Measurements from ENCODE around the gene DICER1.
"Not testable (repeated sequence)": the region's sequence is repeated elsewhere in the genome, so short reads cannot be mapped to it uniquely, and the experiment has no call there.

The DICER1 gene

DNA sequence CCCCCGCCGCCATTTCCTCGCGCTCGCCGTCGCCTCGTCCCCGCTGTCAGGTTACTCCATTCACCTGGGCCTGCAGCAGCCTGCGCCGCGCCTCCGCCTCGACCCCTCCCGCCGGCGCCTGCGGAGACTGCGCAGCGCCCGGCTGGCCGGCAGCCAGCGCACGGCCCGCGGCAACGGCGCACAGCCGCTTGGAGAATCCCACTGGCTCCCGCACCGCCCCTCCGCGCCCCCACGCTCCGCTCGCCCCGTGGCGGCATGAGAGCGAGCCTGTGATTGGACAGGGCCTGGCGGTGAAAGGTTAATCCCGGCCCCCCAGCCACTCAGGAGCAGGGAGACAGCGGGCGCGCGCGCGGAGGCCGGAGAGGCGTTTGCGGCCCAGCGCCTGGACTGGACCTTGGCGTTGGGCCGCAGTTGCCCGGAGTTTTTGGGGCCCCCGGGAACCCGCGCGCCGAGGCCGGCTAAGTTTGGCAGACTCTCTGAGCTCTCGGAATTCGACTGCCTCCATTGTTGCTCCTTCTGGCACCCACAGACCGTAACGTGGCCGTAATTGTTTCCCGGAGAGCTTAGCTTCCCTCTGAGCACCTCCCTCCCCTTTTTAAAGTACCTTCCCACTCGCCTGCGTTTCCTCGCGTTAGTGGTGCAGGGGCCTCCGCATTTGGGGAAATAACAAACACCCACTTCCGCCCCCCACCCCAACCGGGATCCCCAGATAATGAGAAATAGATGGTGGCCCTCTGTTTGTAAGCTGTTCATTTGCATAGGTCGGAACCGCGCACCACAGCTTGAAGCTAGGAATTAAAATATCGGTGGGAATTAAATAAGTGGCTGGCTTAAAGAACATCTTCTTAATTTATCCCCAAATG lies at the start of gene DICER1:
DICER1 (minus strand) TSS at position 203 of the 863 bp plus-strand sequence. CDS start 24,071 bp downstream, outside the sequence.
- DNase-seq (ENCODE audit: low spot score) = peak; percentile 95

DNA sequence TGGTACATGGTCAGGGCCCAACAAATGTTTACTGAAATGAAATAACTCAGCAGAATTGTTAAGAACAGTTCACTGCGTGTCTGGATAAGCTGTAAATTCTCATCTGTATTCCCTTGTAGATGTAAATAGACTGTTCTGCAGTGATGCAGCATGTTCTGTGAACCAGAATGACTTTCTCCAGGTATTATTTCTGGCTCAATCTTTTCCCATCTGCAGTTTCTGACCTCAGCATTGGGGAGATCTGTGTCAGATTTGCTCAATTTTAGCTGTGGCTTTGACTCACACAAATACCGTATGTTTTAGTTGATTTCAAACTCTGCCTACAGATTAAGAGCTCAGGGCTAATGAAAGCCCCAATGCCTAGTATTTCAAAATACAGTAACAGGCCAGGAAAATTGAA lies 49.2 kb upstream of the DICER1 start:
- no peak for DNase-seq (ENCODE audit: low spot score)

- DNase-seq (ENCODE audit: low spot score) = no peak
Observed at GRCh38 chr14:95204705-95205104, 47.4 kb upstream of the DICER1 start.

- DNase-seq (ENCODE audit: low spot score) = not testable (repeated sequence)
Observed at GRCh38 chr14:95201745-95202144, 44.4 kb upstream of the DICER1 start.

DNA sequence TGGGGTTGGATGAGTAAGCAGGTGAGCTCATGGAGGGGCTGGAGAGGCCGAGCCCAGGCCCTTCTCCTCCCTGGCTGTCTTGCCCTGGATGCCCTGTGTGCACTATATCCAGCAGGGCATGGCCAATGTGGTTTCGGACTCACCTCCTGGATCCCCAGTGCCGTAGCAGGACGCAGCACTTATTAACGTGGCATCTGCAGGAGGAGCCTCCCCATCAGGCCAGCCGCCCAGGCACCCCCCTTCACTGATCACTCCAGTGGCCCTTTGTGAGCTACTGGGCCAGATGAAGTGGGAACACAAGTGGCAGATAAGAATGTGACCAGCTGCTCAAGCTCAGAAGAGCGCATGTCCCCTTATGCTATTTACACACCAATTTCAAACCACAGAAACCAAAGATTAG lies 43.1 kb upstream of the DICER1 start:
- DNase-seq (ENCODE audit: low spot score) = no peak

DNA sequence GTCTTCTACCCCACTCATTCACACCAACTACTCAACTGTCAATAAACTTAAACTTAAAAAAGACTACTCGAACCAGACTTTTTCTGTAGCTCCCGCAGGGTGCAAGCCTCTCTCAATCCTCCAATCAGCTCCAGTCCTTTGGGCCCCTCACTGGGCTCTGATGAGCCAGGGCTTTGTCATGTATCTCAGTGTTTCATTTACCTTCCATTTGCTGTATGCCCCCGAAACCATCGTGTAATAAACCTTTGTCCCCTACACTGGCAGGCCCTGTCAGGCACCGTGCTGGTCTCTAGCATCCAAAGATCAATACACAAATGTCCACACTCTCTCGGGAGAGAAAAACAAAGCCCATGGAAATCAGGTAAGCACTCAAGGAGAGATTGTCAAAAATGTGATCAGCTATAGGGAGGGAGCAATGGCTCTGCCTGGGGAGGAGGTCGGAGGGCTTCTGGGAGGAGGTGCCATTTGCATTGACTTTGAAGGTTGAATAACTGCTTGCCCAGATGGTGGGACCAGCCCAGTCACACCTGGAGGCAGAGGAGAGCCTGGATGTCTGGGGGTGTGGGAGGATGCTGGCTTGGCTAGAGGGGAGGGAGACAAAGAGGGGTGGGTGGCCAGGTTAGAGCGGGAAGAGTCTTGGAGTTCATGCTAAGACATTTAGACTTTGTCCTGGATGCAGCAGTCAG lies 42.1 kb upstream of the DICER1 start:
- no peak for DNase-seq (ENCODE audit: low spot score)

GRCh38 chr14:95198320-95198719 lies 41.0 kb upstream of the DICER1 start:
- no peak for DNase-seq (ENCODE audit: low spot score)

GRCh38 chr14:95197551-95197950 lies 40.2 kb upstream of the DICER1 start:
- no peak for DNase-seq (ENCODE audit: low spot score)

DNA sequence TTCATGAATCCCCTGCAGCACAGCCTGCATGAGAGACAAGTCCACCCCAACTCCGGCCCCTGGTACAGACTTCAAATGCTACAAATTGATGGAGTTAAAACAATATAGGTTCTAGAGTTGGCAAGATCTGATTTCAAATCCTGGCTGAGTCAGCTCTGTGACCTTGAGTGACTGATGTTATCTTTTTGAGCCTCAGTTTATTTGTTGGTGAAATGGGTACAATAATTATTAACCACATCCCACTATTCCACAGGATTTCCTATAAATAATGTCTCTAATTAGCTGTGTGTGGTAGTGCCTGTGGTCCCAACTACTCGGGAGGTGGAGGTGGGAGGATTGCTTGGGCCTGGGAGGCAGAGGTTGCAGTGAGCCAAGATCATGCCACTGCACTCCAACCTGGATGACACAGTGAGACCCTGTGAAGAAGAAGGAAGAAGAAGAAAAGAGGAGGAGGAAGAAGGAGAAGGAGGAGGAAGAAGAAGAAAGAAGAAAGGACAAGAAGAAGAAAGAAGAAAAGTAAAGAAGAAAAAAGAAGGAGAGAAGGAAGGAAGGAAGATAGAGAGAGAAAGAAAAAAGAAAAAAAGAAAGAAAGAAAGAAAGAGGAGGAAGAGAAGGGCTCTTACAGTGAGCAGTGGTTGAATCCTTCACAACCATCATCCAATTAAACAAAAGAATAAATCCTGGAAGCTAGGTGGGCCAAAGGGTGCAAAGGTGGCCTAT lies 39.7 kb upstream of the DICER1 start:
- no peak for DNase-seq (ENCODE audit: low spot score)

- DNase-seq (ENCODE audit: low spot score) = peak; percentile 35
Observed at GRCh38 chr14:95196268-95196667, 38.9 kb upstream of the DICER1 start.

DNA sequence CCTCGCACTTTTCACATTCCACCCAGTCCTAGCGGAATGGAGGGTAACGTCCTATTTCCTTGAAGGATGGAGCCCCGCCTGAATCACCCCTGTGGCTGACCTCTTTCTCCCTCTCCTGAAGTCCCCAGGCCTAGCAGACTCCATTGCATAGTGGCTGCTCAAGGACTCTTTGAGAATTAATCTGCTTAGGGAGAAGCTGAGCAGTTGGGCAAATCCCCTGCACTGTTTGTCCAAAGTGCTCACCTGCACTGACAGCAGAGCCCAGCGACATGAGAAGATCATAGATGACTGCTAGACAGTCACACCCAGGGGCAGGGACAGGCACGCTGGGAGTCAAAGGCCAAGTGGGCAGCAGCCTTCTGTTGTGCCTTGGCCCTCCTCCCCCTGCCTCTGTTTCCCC lies 37.7 kb upstream of the DICER1 start:
- DNase-seq (ENCODE audit: low spot score) = no peak

DNA sequence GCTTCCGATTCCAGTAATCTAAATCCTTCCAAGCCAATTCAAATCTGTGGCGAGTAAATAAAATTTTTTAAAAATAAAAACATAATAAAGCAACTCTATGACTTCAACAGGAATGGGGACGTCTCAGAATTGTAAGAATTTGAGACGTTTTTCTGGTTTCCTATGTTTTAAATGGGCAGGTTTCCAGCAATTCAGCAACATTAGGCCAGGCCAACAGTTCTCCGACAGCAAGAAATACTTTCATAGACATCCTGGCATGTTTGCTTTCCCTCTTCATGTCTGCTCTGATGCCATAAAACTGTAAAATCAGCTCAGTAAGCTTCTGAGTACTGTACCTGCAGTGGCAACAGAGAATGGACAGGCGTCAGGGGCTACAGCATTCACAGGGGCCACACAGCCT lies 35.8 kb upstream of the DICER1 start:
- DNase-seq (ENCODE audit: low spot score) = no peak

DNA sequence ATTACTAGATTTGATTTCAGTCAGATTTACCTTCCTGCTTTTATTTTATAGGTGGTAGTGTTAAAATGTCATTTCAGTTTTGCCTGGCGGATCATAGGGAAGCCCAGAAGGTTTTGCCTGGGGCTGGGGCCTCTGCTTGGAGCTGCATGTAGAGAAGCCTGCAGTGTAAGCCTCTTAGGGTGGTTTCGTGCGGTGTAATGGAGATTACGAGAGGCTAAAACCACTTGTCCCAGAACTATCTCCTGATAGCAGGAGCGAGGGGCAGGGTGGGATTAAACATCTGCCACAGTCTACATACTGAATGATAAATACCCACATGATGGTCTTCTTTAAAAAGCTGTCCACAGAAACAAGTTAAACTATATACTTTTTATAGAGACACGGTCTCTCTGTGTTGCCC lies 35.0 kb upstream of the DICER1 start:
- DNase-seq (ENCODE audit: low spot score) = no peak

- no peak for DNase-seq (ENCODE audit: low spot score)
Observed at GRCh38 chr14:95191445-95192199, 34.3 kb upstream of the DICER1 start.

DNA sequence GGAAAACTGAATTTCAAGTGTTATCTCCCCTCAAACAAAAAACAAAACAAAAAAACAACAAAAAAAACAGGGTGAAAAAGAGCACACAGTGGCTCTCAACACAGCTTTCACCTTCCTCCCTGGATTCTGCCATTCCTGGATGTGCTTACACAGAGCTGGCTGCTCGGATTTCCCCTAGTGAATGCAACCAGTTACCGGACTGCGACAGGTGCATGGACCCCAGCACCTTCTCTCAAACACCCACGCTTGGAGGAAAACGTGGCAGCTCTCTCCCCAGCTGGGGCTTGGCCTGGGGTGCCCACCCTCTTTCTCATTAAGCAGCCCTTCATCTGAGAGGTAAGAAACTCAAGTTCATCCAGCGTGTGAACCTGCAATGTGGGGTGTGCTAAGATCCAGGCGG lies 33.5 kb upstream of the DICER1 start:
- no peak for DNase-seq (ENCODE audit: low spot score)

- DNase-seq (ENCODE audit: low spot score) = no peak
Observed at GRCh38 chr14:95190346-95190840, 33.1 kb upstream of the DICER1 start.

DNA sequence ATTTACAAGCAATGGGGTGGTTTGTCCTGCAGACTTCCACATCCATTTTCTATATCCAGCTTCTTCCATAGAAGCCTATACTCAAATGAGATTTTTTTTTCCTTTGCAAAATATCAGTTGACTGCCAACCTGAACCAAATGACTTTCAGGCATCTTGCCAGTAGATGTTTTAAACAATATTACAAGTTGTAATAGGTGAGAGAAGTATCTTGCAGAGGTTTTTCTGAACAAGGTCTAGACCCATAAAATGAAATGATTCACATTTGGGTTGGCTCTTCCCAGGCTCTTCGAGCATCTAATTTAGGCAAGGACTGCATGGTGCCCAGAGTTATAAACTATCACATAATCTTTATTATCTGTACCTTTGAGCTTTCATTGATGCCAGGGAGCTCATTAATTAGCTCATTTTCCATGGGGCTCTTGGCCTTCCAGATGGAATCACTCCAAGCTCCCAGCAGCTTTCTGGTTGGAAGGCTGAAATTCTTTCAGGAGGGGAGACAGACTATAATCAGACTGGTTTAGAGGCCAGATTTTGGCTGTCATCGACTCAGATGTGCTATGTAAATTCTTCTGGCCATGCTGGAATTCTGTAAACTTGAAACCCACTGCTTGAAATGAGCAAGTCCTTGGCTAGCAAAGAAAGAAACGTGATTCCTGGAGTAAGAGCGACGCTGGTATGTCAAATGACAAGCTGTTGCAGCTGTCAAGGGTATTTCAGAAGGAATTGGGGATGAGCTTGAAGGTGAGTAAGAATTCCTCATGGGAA lies 32.2 kb upstream of the DICER1 start:
- DNase-seq (ENCODE audit: low spot score) = no peak

- no peak for DNase-seq (ENCODE audit: low spot score)
Observed at GRCh38 chr14:95188380-95188779, 31.1 kb upstream of the DICER1 start.

- DNase-seq (ENCODE audit: low spot score) = no peak
Observed at GRCh38 chr14:95185767-95186392, 28.6 kb upstream of the DICER1 start.

- DNase-seq (ENCODE audit: low spot score) = no peak
Observed at GRCh38 chr14:95185033-95185766, 27.9 kb upstream of the DICER1 start.
